Kidney (tissue), 14 donors: ENCODE data around the gene DNMBP. TPM values are rescaled to one million over a fixed set of nuclear protein-coding genes. Genes with fewer than 3 reads are reported as not detected.
A peak's percentile ranks its signal among the peaks of the same experiment; 100 is the strongest.

ENCODE experiments used
- DNase-seq, 5 donors: peaks; one replicate each; pipeline ENCODE4 v3.0.0-alpha.2; 2013 to 2020
- FAIRE-seq: peaks from 2 replicates; lab custom pipeline; 2012; peaks lifted over from hg19 to GRCh38; lab: Jason Lieb, UNC
- H3K27ac ChIP-seq, 2 donors: one replicate each; pipeline ENCODE4 v1.7.0; 2013; ENCODE audit warnings: low read depth in 2 of 2, low read length in 2 of 2, inconsistent platforms in 1 of 2
- H3K27me3 ChIP-seq: one replicate; pipeline ENCODE4 v1.7.1; 2013; ENCODE audit warnings: low read length, inconsistent platforms; ENCODE audit not compliant: control insufficient read depth, insufficient read depth
- H3K36me3 ChIP-seq, 3 donors: one replicate each; pipeline versions ENCODE4 v1.7.0 to v1.7.1; 2013; ENCODE audit warnings: low read length in 3 of 3, control low read depth in 1 of 3, inconsistent platforms in 1 of 3; ENCODE audit not compliant: insufficient read depth in 3 of 3, control insufficient read depth in 2 of 3
- H3K4me1 ChIP-seq, 3 donors: one replicate each; pipeline versions ENCODE4 v1.7.0 to v1.7.1; 2013; ENCODE audit warnings: low read length in 3 of 3, inconsistent platforms in 1 of 3, low read depth in 1 of 3; ENCODE audit not compliant: control insufficient read depth in 2 of 3, insufficient read depth in 2 of 3
- H3K4me3 ChIP-seq, 3 donors: one replicate each; pipeline versions ENCODE4 v1.7.0 to v1.8.1; 2013; ENCODE audit warnings: low read length in 3 of 3, control low read depth in 1 of 3, inconsistent platforms in 1 of 3
- H3K9ac ChIP-seq, 3 donors: one replicate each; pipeline versions ENCODE4 v1.7.0 to v1.7.1; 2013; ENCODE audit warnings: low read length in 3 of 3, control low read depth in 1 of 3, inconsistent platforms in 1 of 3
- H3K9me3 ChIP-seq, 3 donors: one replicate each; pipeline versions ENCODE4 v1.7.0 to v1.7.1; 2013; ENCODE audit warnings: low read length in 3 of 3, control low read depth in 1 of 3, inconsistent platforms in 1 of 3; ENCODE audit not compliant: control insufficient read depth in 2 of 3, insufficient read depth in 1 of 3
- intact Hi-C: fragments of 100-400 bp; cut with DNase I; formaldehyde crosslinking; loops from one replicate; pipeline ENCODE4 v1.11.1; 2022
- polyA plus RNA-seq: library from polyadenylated mRNA; stranded (reverse); fragments of 350-450 nt; fragmentation: Illumina TruSeq; extraction: RNeasy Lipid Tissue Mini Kit (QIAGEN cat#74804); gene quantifications from one replicate; pipeline ENCODE4 v1.2.3, GENCODE V29; 2014; ENCODE audit warnings: low read depth, low replicate concordance; ENCODE audit not compliant: insufficient read depth
- total RNA-seq: library from RNA; stranded (reverse); fragmentation: NEBNext Ultra II Directional; extraction: Animal tissue kit (Norgen Biotek cat#: 25700); gene quantifications from one replicate; pipeline ENCODE4 v1.2.1, GENCODE V29; 2021
- TF ChIP-seq, protein P1 (sequence below): IDR thresholded peaks from 3 replicates; pipeline ENCODE4 v1.5.1; 2012; ENCODE audit warnings: mild to moderate bottlenecking, moderate library complexity, borderline replicate concordance; ENCODE audit not compliant: insufficient read depth; ENCODE audit errors: extremely low read depth
- donor health status: control.
- donor health status: control.
- donor health status: control.
- donor health status: control.
- donor health status: control.
- donor health status: DM: yes; HTN: yes; CAD: no.
- donor health status: Normal renal cell carcinoma (clear cell type).

DNMBP gene
- total and polyA plus RNA-seq, 2 donors from 2014 or later, result 11.6 to 23.7 TPM

DNA sequence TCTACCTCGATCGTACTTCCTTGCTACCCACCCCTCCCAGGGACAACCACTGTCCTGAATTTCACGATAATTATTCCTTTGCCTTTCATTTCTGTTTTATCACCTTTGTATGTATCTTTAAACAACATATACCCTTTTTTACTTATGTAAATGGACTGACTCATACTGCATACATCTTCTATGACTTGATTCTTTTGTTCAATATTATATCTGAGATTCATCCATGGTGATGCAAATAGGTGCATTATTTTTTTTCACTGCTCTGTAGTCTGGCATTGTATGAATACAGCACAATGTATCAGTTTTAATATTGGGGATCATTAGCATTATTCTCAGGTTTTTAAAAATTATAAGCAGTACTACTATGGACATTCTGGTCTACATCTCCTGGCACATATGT is 157.9 kb downstream of the DNMBP start:
- FAIRE-seq (no peak), DNase-seq (no peak)
- Histone ChIP-seq H3K27me3 (no peaks in the 10 kb centered on the region), H3K9ac (no peak overlapping the region), H3K27ac (no peak overlapping the region), H3K9me3 (no peaks in the 10 kb centered on the region), H3K4me1 (peaks cover 0 to 3% (median 0%) of the 10 kb centered on the region in 3 donors), H3K36me3 (peaks cover 0 to 23% (median 5%) of the 10 kb centered on the region in 3 donors), H3K4me3 (no peak overlapping the region)
- TF ChIP-seq, protein P1, sequence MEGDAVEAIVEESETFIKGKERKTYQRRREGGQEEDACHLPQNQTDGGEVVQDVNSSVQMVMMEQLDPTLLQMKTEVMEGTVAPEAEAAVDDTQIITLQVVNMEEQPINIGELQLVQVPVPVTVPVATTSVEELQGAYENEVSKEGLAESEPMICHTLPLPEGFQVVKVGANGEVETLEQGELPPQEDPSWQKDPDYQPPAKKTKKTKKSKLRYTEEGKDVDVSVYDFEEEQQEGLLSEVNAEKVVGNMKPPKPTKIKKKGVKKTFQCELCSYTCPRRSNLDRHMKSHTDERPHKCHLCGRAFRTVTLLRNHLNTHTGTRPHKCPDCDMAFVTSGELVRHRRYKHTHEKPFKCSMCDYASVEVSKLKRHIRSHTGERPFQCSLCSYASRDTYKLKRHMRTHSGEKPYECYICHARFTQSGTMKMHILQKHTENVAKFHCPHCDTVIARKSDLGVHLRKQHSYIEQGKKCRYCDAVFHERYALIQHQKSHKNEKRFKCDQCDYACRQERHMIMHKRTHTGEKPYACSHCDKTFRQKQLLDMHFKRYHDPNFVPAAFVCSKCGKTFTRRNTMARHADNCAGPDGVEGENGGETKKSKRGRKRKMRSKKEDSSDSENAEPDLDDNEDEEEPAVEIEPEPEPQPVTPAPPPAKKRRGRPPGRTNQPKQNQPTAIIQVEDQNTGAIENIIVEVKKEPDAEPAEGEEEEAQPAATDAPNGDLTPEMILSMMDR, result no peak
- intact Hi-C loops, result no loop called here

DNA sequence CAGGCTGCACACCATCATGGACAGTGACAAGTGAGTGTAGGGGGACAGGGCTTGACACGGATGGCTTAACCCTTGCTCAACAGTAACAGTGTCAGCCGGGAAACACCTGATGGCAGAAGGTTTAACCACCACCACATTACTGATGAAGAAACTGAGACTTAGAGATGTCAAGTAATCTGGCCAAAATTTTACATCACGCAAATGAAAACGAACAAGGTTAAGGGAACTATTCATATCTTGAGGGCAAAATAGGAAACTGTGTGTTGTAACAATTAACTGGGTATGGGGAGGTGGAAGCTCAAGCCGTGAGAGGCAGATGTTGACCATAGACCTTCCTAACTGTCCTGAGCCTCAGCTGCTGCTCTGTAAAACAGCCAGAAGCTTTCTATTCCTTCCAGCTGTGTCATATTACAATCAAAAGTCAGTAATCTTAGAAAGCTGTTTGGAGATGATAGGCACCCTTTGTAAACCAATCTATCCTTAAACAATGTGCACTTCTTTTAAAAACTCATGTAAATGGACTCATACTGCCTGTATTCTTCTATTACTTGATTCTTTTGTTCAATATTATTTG is 158.9 kb downstream of the DNMBP start:
- H3K9me3 ChIP-seq, result no peaks in the 10 kb centered on the region
- DNase-seq (peak in 2 of 5 donors; percentile 12 to 19), FAIRE-seq (no peak)
- peaks cover 0 to 3% (median 3%) of the 10 kb centered on the region in 3 donors for H3K4me1 ChIP-seq
- H3K36me3 ChIP-seq, result peaks cover 0 to 33% (median 7%) of the 10 kb centered on the region in 3 donors
- TF ChIP-seq, protein P1, result no peak
- no peaks in the 10 kb centered on the region for H3K27me3 ChIP-seq
- intact Hi-C loops, result no loop called here
- H3K27ac ChIP-seq, result no peak overlapping the region
- H3K4me3 ChIP-seq, result no peak overlapping the region
- no peak overlapping the region for H3K9ac ChIP-seq

DNA sequence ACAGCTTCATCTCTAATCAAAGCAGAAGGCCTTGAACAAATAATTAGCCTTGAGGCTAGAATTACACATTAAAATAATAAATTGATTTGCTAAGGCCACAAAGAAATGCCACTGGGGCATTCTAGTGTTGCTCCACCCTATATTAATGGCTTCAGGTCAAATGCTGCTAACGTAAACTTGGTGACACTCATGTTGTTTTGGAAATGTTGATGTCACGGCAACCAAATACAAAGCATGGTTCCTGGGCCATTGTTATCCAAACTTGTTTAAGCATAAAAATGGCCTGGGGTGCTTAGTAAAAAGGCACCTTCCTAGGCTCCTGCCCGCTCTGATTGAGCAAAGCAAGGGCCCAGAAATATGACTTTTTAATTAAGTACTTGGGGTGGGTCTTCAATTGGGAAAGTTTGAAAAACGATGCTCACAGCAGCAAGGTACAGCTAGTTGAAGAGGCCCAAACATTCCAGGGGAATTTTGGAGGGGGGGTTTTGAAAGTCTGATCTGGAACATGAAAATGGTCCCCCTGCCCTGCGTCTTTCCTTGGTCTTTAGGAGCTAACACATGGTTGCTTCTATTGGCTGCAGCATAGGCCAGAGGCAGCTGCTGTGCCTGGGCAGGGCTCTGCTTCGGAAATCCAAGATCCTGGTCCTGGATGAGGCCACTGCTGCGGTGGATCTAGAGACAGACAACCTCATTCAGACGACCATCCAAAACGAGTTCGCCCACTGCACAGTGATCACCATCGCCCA is 159.6 kb downstream of the DNMBP start:
- peaks cover 0 to 3% (median 3%) of the 10 kb centered on the region in 3 donors for H3K4me1 ChIP-seq
- TF ChIP-seq, protein P1, result no peak
- H3K27me3 ChIP-seq, result no peaks in the 10 kb centered on the region
- no peak overlapping the region for H3K4me3 ChIP-seq
- no peaks in the 10 kb centered on the region for H3K9me3 ChIP-seq
- peaks cover 0 to 33% (median 7%) of the 10 kb centered on the region in 3 donors for H3K36me3 ChIP-seq
- FAIRE-seq (no peak), DNase-seq (peak in 3 of 5 donors; percentile 35 to 66 (median 65))
- intact Hi-C loops, result no loop called here
- H3K9ac ChIP-seq, result no peak overlapping the region
- H3K27ac ChIP-seq, result no peak overlapping the region
